ENCODE results near the gene WDR45B.
"Not testable (repeated sequence)": the region's sequence is repeated elsewhere in the genome, so short reads cannot be mapped to it uniquely, and the experiment has no call there.

The WDR45B gene

GRCh38 chr17:82598256-82599119, 49.8 kb downstream of the WDR45B start:
- DNase-seq: no peak

GRCh38 chr17:82596837-82597672, 51.2 kb downstream of the WDR45B start:
- no peak for DNase-seq

GRCh38 chr17:82596296-82596695, 51.9 kb downstream of the WDR45B start:
- DNase-seq: no peak

- no peak for DNase-seq
These were observed 52.4 kb downstream of the WDR45B start for GRCh38 chr17:82595893-82596292.

GRCh38 chr17:82594571-82594970, 53.7 kb downstream of the WDR45B start:
- no peak for DNase-seq

- no peak for DNase-seq
These were observed 54.6 kb downstream of the WDR45B start for GRCh38 chr17:82593590-82594087.

- DNase-seq: peak; percentile 39
These were observed 55.3 kb downstream of the WDR45B start for GRCh38 chr17:82592767-82593589.

- DNase-seq: no peak
These were observed 55.9 kb downstream of the WDR45B start for GRCh38 chr17:82592289-82592766.

- no peak for DNase-seq
These were observed 57.2 kb downstream of the WDR45B start for GRCh38 chr17:82590881-82591539.

- no peak for DNase-seq
These were observed 58.0 kb downstream of the WDR45B start for GRCh38 chr17:82590216-82590615.

- DNase-seq: no peak
These were observed 58.4 kb downstream of the WDR45B start for GRCh38 chr17:82589851-82590180.

- no peak for DNase-seq
These were observed 59.7 kb downstream of the WDR45B start for GRCh38 chr17:82588266-82589175.

- no peak for DNase-seq
These were observed 60.8 kb downstream of the WDR45B start for GRCh38 chr17:82587234-82588086.

GRCh38 chr17:82586576-82587233, 61.5 kb downstream of the WDR45B start:
- no peak for DNase-seq

- not testable (repeated sequence) for DNase-seq
These were observed 62.2 kb downstream of the WDR45B start for GRCh38 chr17:82585935-82586575.

- DNase-seq: peak; percentile 66
These were observed 64.5 kb downstream of the WDR45B start for GRCh38 chr17:82583720-82584234.

- no peak for DNase-seq
These were observed 65.5 kb downstream of the WDR45B start for GRCh38 chr17:82582709-82583108.

- no peak for DNase-seq
These were observed 66.0 kb downstream of the WDR45B start for GRCh38 chr17:82582213-82582612.

- not testable (repeated sequence) for DNase-seq
These were observed 68.3 kb downstream of the WDR45B start for GRCh38 chr17:82579969-82580368.
